Measurements from ENCODE around the gene ST7L.

GRCh38 chr1:112599477-112599876 is 19.5 kb downstream of the ST7L start:
- TF ChIP-seq ZFX (CRISPR knock-in tag; IDR thresholded peaks at IDR 0.05) (no peak), GATA2 (CRISPR knock-in tag; IDR thresholded peaks at IDR 0.05) (no peak), EP300 (IDR thresholded peaks at IDR 0.05; ENCODE audit: low read length) (no peak), ZNF785 (CRISPR knock-in tag; IDR thresholded peaks at IDR 0.05) (no peak), PRPF4 (IDR thresholded peaks at IDR 0.05; ENCODE audit: insufficient read depth, low read depth, low read length, poor library complexity, severe bottlenecking) (no peak), CTCF (IDR thresholded peaks at IDR 0.05 in 2 of 3, conservative IDR thresholded peaks at IDR 0.05 in 1 of 3; ENCODE audit: insufficient read depth in 2 of 3, low read depth in 1 of 3, low read length in 3 of 3) (no peak), ZFP36 (IDR thresholded peaks at IDR 0.05; ENCODE audit: low read depth, low read length, partially characterized antibody) (no peak), KLF6 (CRISPR knock-in tag; IDR thresholded peaks at IDR 0.05; ENCODE audit: borderline replicate concordance) (no peak), FOXM1 (IDR thresholded peaks at IDR 0.05; ENCODE audit: low read depth) (no peak), FOXM1 (CRISPR knock-in tag; IDR thresholded peaks at IDR 0.05; ENCODE audit: low read depth) (no peak), KDM4B (IDR thresholded peaks at IDR 0.05; ENCODE audit: borderline replicate concordance in 2 of 2, low read depth in 1 of 2) (no peak), DACH1 (IDR thresholded peaks at IDR 0.05; ENCODE audit: partially characterized antibody) (no peak), YY1 (IDR thresholded peaks at IDR 0.05; ENCODE audit: borderline replicate concordance in 1 of 3, control insufficient read depth in 1 of 3, extremely low read depth in 1 of 3, insufficient read depth in 3 of 3, insufficient read length in 1 of 3, insufficient replicate concordance in 2 of 3, low read depth in 1 of 3, low read length in 2 of 3) (no peak)

All from K562 (cell line).